ENCODE data around the gene TDRD12.
"Not testable (repeated sequence)": the region's sequence is repeated elsewhere in the genome, so short reads cannot be mapped to it uniquely, and the experiment has no call there.

DNA sequence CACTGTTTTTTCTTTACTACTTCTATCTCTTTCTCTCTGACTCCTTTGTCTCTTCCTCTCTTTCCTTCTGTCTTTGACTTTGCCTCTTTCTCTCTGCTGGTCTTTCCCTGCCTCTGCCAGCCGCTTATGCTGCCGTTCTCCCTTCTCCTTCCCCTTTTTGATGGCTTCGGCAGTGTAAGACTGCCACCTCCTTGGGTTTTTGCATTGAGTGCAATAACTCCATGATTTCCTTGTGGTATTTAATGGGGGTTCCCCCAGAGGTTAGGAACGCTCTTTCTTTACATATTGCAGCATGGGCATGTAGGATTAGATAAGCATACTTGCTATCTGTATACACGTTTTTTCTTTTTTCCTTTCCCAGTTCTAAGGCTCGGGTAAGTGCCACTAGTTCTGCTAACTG lies 24.1 kb upstream of the TDRD12 start:
- TF ChIP-seq, protein P1, sequence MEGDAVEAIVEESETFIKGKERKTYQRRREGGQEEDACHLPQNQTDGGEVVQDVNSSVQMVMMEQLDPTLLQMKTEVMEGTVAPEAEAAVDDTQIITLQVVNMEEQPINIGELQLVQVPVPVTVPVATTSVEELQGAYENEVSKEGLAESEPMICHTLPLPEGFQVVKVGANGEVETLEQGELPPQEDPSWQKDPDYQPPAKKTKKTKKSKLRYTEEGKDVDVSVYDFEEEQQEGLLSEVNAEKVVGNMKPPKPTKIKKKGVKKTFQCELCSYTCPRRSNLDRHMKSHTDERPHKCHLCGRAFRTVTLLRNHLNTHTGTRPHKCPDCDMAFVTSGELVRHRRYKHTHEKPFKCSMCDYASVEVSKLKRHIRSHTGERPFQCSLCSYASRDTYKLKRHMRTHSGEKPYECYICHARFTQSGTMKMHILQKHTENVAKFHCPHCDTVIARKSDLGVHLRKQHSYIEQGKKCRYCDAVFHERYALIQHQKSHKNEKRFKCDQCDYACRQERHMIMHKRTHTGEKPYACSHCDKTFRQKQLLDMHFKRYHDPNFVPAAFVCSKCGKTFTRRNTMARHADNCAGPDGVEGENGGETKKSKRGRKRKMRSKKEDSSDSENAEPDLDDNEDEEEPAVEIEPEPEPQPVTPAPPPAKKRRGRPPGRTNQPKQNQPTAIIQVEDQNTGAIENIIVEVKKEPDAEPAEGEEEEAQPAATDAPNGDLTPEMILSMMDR (conservative IDR thresholded peaks at IDR 0.05; ENCODE audit: low read depth in 2 of 2), result not testable (repeated sequence)
- TF ChIP-seq EZH2 (IDR thresholded peaks at IDR 0.05; ENCODE audit: low read depth, unreplicated experiment); EZH2phosphoT487 (IDR thresholded peaks at IDR 0.05; ENCODE audit: unreplicated experiment); POLR2AphosphoS5 (IDR thresholded peaks at IDR 0.05; ENCODE audit: low read depth); NANOG (IDR thresholded peaks at IDR 0.05; ENCODE audit: borderline replicate concordance); CREB1 (CRISPR knock-in tag; IDR thresholded peaks at IDR 0.05; ENCODE audit: low read depth); JUNB (IDR thresholded peaks at IDR 0.05; ENCODE audit: unreplicated experiment); ZNF114 (CRISPR knock-in tag; IDR thresholded peaks at IDR 0.05); ZNF331 (CRISPR knock-in tag; IDR thresholded peaks at IDR 0.05; ENCODE audit: low read depth); STAT1 (IDR thresholded peaks at IDR 0.05; ENCODE audit: unreplicated experiment): not testable (repeated sequence)
- TF ChIP-seq, protein P2, sequence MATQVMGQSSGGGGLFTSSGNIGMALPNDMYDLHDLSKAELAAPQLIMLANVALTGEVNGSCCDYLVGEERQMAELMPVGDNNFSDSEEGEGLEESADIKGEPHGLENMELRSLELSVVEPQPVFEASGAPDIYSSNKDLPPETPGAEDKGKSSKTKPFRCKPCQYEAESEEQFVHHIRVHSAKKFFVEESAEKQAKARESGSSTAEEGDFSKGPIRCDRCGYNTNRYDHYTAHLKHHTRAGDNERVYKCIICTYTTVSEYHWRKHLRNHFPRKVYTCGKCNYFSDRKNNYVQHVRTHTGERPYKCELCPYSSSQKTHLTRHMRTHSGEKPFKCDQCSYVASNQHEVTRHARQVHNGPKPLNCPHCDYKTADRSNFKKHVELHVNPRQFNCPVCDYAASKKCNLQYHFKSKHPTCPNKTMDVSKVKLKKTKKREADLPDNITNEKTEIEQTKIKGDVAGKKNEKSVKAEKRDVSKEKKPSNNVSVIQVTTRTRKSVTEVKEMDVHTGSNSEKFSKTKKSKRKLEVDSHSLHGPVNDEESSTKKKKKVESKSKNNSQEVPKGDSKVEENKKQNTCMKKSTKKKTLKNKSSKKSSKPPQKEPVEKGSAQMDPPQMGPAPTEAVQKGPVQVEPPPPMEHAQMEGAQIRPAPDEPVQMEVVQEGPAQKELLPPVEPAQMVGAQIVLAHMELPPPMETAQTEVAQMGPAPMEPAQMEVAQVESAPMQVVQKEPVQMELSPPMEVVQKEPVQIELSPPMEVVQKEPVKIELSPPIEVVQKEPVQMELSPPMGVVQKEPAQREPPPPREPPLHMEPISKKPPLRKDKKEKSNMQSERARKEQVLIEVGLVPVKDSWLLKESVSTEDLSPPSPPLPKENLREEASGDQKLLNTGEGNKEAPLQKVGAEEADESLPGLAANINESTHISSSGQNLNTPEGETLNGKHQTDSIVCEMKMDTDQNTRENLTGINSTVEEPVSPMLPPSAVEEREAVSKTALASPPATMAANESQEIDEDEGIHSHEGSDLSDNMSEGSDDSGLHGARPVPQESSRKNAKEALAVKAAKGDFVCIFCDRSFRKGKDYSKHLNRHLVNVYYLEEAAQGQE (IDR thresholded peaks at IDR 0.05; ENCODE audit: unreplicated experiment), result not testable (repeated sequence)
- TF ChIP-seq, protein P3, sequence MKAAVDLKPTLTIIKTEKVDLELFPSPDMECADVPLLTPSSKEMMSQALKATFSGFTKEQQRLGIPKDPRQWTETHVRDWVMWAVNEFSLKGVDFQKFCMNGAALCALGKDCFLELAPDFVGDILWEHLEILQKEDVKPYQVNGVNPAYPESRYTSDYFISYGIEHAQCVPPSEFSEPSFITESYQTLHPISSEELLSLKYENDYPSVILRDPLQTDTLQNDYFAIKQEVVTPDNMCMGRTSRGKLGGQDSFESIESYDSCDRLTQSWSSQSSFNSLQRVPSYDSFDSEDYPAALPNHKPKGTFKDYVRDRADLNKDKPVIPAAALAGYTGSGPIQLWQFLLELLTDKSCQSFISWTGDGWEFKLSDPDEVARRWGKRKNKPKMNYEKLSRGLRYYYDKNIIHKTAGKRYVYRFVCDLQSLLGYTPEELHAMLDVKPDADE (IDR thresholded peaks at IDR 0.05), result not testable (repeated sequence)
- TF ChIP-seq, protein P4, sequence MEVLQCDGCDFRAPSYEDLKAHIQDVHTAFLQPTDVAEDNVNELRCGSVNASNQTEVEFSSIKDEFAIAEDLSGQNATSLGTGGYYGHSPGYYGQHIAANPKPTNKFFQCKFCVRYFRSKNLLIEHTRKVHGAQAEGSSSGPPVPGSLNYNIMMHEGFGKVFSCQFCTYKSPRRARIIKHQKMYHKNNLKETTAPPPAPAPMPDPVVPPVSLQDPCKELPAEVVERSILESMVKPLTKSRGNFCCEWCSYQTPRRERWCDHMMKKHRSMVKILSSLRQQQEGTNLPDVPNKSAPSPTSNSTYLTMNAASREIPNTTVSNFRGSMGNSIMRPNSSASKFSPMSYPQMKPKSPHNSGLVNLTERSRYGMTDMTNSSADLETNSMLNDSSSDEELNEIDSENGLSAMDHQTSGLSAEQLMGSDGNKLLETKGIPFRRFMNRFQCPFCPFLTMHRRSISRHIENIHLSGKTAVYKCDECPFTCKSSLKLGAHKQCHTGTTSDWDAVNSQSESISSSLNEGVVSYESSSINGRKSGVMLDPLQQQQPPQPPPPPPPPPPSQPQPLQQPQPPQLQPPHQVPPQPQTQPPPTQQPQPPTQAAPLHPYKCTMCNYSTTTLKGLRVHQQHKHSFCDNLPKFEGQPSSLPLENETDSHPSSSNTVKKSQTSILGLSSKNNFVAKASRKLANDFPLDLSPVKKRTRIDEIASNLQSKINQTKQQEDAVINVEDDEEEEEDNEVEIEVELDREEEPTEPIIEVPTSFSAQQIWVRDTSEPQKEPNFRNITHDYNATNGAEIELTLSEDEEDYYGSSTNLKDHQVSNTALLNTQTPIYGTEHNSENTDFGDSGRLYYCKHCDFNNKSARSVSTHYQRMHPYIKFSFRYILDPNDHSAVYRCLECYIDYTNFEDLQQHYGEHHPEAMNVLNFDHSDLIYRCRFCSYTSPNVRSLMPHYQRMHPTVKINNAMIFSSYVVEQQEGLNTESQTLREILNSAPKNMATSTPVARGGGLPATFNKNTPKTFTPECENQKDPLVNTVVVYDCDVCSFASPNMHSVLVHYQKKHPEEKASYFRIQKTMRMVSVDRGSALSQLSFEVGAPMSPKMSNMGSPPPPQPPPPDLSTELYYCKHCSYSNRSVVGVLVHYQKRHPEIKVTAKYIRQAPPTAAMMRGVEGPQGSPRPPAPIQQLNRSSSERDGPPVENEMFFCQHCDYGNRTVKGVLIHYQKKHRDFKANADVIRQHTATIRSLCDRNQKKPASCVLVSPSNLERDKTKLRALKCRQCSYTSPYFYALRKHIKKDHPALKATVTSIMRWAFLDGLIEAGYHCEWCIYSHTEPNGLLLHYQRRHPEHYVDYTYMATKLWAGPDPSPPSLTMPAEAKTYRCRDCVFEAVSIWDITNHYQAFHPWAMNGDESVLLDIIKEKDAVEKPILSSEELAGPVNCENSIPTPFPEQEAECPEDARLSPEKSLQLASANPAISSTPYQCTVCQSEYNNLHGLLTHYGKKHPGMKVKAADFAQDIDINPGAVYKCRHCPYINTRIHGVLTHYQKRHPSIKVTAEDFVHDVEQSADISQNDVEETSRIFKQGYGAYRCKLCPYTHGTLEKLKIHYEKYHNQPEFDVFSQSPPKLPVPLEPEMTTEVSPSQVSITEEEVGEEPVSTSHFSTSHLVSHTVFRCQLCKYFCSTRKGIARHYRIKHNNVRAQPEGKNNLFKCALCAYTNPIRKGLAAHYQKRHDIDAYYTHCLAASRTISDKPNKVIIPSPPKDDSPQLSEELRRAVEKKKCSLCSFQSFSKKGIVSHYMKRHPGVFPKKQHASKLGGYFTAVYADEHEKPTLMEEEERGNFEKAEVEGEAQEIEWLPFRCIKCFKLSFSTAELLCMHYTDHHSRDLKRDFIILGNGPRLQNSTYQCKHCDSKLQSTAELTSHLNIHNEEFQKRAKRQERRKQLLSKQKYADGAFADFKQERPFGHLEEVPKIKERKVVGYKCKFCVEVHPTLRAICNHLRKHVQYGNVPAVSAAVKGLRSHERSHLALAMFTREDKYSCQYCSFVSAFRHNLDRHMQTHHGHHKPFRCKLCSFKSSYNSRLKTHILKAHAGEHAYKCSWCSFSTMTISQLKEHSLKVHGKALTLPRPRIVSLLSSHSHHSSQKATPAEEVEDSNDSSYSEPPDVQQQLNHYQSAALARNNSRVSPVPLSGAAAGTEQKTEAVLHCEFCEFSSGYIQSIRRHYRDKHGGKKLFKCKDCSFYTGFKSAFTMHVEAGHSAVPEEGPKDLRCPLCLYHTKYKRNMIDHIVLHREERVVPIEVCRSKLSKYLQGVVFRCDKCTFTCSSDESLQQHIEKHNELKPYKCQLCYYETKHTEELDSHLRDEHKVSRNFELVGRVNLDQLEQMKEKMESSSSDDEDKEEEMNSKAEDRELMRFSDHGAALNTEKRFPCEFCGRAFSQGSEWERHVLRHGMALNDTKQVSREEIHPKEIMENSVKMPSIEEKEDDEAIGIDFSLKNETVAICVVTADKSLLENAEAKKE (CRISPR knock-in tag; IDR thresholded peaks at IDR 0.05), result not testable (repeated sequence)
